ENCODE data around the gene WFDC2. TPM values are rescaled to one million over a fixed set of nuclear protein-coding genes. Genes with fewer than 3 reads are reported as not detected.

WFDC2 gene
- total RNA-seq, 1 donor from 2014 or later: 4.1 TPM

GRCh38 chr20:45440891-45441685 lies 28.5 kb upstream of the WFDC2 start:
- Mint-ChIP-seq H3K27ac (ENCODE audit: unreplicated experiment) (peak overlapping the region; percentile 34), H3K9me3 (ENCODE audit: unreplicated experiment) (no peaks in the 10 kb centered on the region), H3K36me3 (ENCODE audit: low read depth, unreplicated experiment) (no peaks in the 10 kb centered on the region), H3K27me3 (ENCODE audit: low read depth, unreplicated experiment) (peaks cover 8% of the 10 kb centered on the region), H3K4me1 (ENCODE audit: low read depth, unreplicated experiment) (no peaks in the 10 kb centered on the region), H3K4me3 (ENCODE audit: unreplicated experiment) (no peak overlapping the region)
- Histone ChIP-seq H3K27ac (ENCODE audit: low read depth, low read length) (no peak overlapping the region), H3K79me2 (ENCODE audit: insufficient read depth, low read length) (no peaks in the 10 kb centered on the region), H3K27me3 (ENCODE audit: insufficient read depth, low read length) (peaks cover 14% of the 10 kb centered on the region), H3K4me3 (ENCODE audit: insufficient read depth, low read depth, low read length) (no peak overlapping the region), H3K36me3 (ENCODE audit: insufficient read depth, low read length) (no peaks in the 10 kb centered on the region), H3K9ac (ENCODE audit: low read length) (no peak overlapping the region), H2AFZ (ENCODE audit: low read depth, low read length) (no peak overlapping the region), H3K4me1 (ENCODE audit: insufficient read depth, low read length) (no peaks in the 10 kb centered on the region), H3K4me2 (ENCODE audit: low read length) (no peak overlapping the region), H4K20me1 (ENCODE audit: insufficient read depth, low read length) (no peaks in the 10 kb centered on the region), H3K9me3 (ENCODE audit: insufficient read depth, low read depth, low read length) (no peaks in the 10 kb centered on the region)
- DNase-seq (ENCODE audit: low read depth) (no peak), FAIRE-seq (no peak)
- TF ChIP-seq CTCF (IDR thresholded peaks at IDR 0.05; ENCODE audit: insufficient read depth, low read depth, low read length): no peak
- TF ChIP-seq EZH2 (IDR thresholded peaks at IDR 0.05; ENCODE audit: insufficient read depth, low read length): no peak

- H3K4me2 ChIP-seq (ENCODE audit: low read length): no peak overlapping the region
- no peaks in the 10 kb centered on the region for H3K9me3 ChIP-seq (ENCODE audit: insufficient read depth, low read depth, low read length)
- H4K20me1 ChIP-seq (ENCODE audit: insufficient read depth, low read length): no peaks in the 10 kb centered on the region
- no peaks in the 10 kb centered on the region for H3K36me3 ChIP-seq (ENCODE audit: insufficient read depth, low read length)
- H3K4me1 Mint-ChIP-seq (ENCODE audit: low read depth, unreplicated experiment): no peaks in the 10 kb centered on the region
- H3K36me3 Mint-ChIP-seq (ENCODE audit: low read depth, unreplicated experiment): no peaks in the 10 kb centered on the region
- no peak overlapping the region for H3K4me3 ChIP-seq (ENCODE audit: insufficient read depth, low read depth, low read length)
- H3K4me1 ChIP-seq (ENCODE audit: insufficient read depth, low read length): no peaks in the 10 kb centered on the region
- H3K9me3 Mint-ChIP-seq (ENCODE audit: unreplicated experiment): no peaks in the 10 kb centered on the region
- TF ChIP-seq CTCF (IDR thresholded peaks at IDR 0.05; ENCODE audit: insufficient read depth, low read depth, low read length): no peak
- H3K27ac ChIP-seq (ENCODE audit: low read depth, low read length): no peak overlapping the region
- peaks cover 8% of the 10 kb centered on the region for H3K27me3 Mint-ChIP-seq (ENCODE audit: low read depth, unreplicated experiment)
- no peaks in the 10 kb centered on the region for H3K79me2 ChIP-seq (ENCODE audit: insufficient read depth, low read length)
- FAIRE-seq (no peak), DNase-seq (ENCODE audit: low read depth) (no peak)
- no peak overlapping the region for H2AFZ ChIP-seq (ENCODE audit: low read depth, low read length)
- no peak overlapping the region for H3K27ac Mint-ChIP-seq (ENCODE audit: unreplicated experiment)
- peaks cover 16% of the 10 kb centered on the region for H3K27me3 ChIP-seq (ENCODE audit: insufficient read depth, low read length)
- no peak overlapping the region for H3K9ac ChIP-seq (ENCODE audit: low read length)
- H3K4me3 Mint-ChIP-seq (ENCODE audit: unreplicated experiment): no peak overlapping the region
These were observed 27.8 kb upstream of the WFDC2 start for GRCh38 chr20:45441746-45442145.

- Histone ChIP-seq H3K4me1 (ENCODE audit: insufficient read depth, low read length) (no peaks in the 10 kb centered on the region), H3K79me2 (ENCODE audit: insufficient read depth, low read length) (no peaks in the 10 kb centered on the region), H3K9ac (ENCODE audit: low read length) (no peak overlapping the region), H3K4me3 (ENCODE audit: insufficient read depth, low read depth, low read length) (no peak overlapping the region), H4K20me1 (ENCODE audit: insufficient read depth, low read length) (no peaks in the 10 kb centered on the region), H2AFZ (ENCODE audit: low read depth, low read length) (no peak overlapping the region), H3K4me2 (ENCODE audit: low read length) (no peak overlapping the region), H3K36me3 (ENCODE audit: insufficient read depth, low read length) (no peaks in the 10 kb centered on the region), H3K27ac (ENCODE audit: low read depth, low read length) (no peak overlapping the region), H3K27me3 (ENCODE audit: insufficient read depth, low read length) (peaks cover 20% of the 10 kb centered on the region), H3K9me3 (ENCODE audit: insufficient read depth, low read depth, low read length) (no peaks in the 10 kb centered on the region)
- Mint-ChIP-seq H3K4me3 (ENCODE audit: unreplicated experiment) (no peak overlapping the region), H3K4me1 (ENCODE audit: low read depth, unreplicated experiment) (no peaks in the 10 kb centered on the region), H3K9me3 (ENCODE audit: unreplicated experiment) (no peaks in the 10 kb centered on the region), H3K27ac (ENCODE audit: unreplicated experiment) (no peak overlapping the region), H3K36me3 (ENCODE audit: low read depth, unreplicated experiment) (no peaks in the 10 kb centered on the region), H3K27me3 (ENCODE audit: low read depth, unreplicated experiment) (peaks cover 9% of the 10 kb centered on the region)
- FAIRE-seq (no peak), DNase-seq (ENCODE audit: low read depth) (no peak)
- TF ChIP-seq EZH2 (IDR thresholded peaks at IDR 0.05; ENCODE audit: insufficient read depth, low read length) (no peak), CTCF (IDR thresholded peaks at IDR 0.05; ENCODE audit: insufficient read depth, low read depth, low read length) (no peak)
These were observed 25.5 kb upstream of the WFDC2 start for GRCh38 chr20:45444050-45444449.

Measured in astrocyte (in vitro differentiated cells and primary cell).